ENCODE results near the gene ZNF534. TPM values are rescaled to one million over a fixed set of nuclear protein-coding genes. Genes with fewer than 3 reads are reported as not detected.

Gene ZNF534
- total and polyA plus RNA-seq, 2 of the 13 experiments (the other 11 are each of a cell fraction or from before 2014, with no cell fraction given) = 0.04 to 0.08 TPM

GRCh38 chr19:52397310-52398080 is 31.5 kb upstream of the ZNF534 start, which contains the start of gene ZNF528 (continued):
- TF ChIP-seq TBX3 (IDR thresholded peaks at IDR 0.05; ENCODE audit: borderline replicate concordance) (no peak), ZFYVE20 (CRISPR knock-in tag; IDR thresholded peaks at IDR 0.05; ENCODE audit: borderline replicate concordance, low read depth) (no peak), ISX (CRISPR knock-in tag; conservative IDR thresholded peaks at IDR 0.05) (0 out of 2 replicates have a peak, but pooled peaks have one; percentile 39), KMT2A (CRISPR knock-in tag; IDR thresholded peaks at IDR 0.05) (no peak), NR2F2 (IDR thresholded peaks at IDR 0.05; ENCODE audit: borderline replicate concordance, low read depth) (no peak), ZNF33A (CRISPR knock-in tag; IDR thresholded peaks at IDR 0.05; ENCODE audit: borderline replicate concordance) (no peak), CREM (IDR thresholded peaks at IDR 0.05) (peak; percentile 74), CREM (CRISPR knock-in tag; IDR thresholded peaks at IDR 0.05) (no peak), ZZZ3 (CRISPR knock-in tag; IDR thresholded peaks at IDR 0.05; ENCODE audit: borderline replicate concordance) (peak; percentile 69; the same call in 1 of the 2 replicates), ARNTL (CRISPR knock-in tag; IDR thresholded peaks at IDR 0.05) (0 out of 2 replicates have a peak, but pooled peaks have one; percentile 48), ZBTB7B (CRISPR knock-in tag; IDR thresholded peaks at IDR 0.05) (no peak), ZNF33B (CRISPR knock-in tag; IDR thresholded peaks at IDR 0.05) (0 out of 2 replicates have a peak, but pooled peaks have one; percentile 38), SMYD3 (CRISPR knock-in tag; IDR thresholded peaks at IDR 0.05) (no peak), REST (IDR thresholded peaks at IDR 0.05; ENCODE audit: borderline replicate concordance in 1 of 2, low read depth in 1 of 2, low read length in 2 of 2) (no peak), ZNF256 (CRISPR knock-in tag; conservative IDR thresholded peaks at IDR 0.05) (no peak), CBFB (CRISPR knock-in tag; IDR thresholded peaks at IDR 0.05) (no peak), ZNF558 (CRISPR knock-in tag; IDR thresholded peaks at IDR 0.05; ENCODE audit: borderline replicate concordance) (no peak), KMT2B (CRISPR knock-in tag; IDR thresholded peaks at IDR 0.05) (peak; percentile 63), RCOR2 (CRISPR knock-in tag; IDR thresholded peaks at IDR 0.05) (no peak), XRCC5 (optimal IDR thresholded peaks at IDR 0.05; ENCODE audit: low read length) (peak; percentile 37)
- TF ChIP-seq, protein P1, sequence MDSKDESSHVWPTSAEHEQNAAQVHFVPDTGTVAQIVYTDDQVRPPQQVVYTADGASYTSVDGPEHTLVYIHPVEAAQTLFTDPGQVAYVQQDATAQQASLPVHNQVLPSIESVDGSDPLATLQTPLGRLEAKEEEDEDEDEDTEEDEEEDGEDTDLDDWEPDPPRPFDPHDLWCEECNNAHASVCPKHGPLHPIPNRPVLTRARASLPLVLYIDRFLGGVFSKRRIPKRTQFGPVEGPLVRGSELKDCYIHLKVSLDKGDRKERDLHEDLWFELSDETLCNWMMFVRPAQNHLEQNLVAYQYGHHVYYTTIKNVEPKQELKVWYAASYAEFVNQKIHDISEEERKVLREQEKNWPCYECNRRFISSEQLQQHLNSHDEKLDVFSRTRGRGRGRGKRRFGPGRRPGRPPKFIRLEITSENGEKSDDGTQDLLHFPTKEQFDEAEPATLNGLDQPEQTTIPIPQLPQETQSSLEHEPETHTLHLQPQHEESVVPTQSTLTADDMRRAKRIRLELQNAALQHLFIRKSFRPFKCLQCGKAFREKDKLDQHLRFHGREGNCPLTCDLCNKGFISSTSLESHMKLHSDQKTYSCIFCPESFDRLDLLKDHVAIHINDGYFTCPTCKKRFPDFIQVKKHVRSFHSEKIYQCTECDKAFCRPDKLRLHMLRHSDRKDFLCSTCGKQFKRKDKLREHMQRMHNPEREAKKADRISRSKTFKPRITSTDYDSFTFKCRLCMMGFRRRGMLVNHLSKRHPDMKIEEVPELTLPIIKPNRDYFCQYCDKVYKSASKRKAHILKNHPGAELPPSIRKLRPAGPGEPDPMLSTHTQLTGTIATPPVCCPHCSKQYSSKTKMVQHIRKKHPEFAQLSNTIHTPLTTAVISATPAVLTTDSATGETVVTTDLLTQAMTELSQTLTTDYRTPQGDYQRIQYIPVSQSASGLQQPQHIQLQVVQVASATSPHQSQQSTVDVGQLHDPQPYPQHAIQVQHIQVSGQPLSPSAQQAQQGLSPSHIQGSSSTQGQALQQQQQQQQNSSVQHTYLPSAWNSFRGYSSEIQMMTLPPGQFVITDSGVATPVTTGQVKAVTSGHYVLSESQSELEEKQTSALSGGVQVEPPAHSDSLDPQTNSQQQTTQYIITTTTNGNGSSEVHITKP (CRISPR knock-in tag; IDR thresholded peaks at IDR 0.05; ENCODE audit: low read depth) = no peak
- TF ChIP-seq, protein P2, sequence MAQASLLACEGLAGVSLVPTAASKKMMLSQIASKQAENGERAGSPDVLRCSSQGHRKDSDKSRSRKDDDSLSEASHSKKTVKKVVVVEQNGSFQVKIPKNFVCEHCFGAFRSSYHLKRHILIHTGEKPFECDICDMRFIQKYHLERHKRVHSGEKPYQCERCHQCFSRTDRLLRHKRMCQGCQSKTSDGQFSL (CRISPR knock-in tag; IDR thresholded peaks at IDR 0.05) = no peak

Measured in HepG2 (cell line).